Chondrocyte (in vitro differentiated cells): Measurements from ENCODE around the gene PCNX3. TPM values are rescaled to one million over a fixed set of nuclear protein-coding genes. Genes with fewer than 3 reads are reported as not detected.

Experiments
- DNase-seq: peaks from one replicate; pipeline ENCODE4 v3.0.0; 2021; ENCODE audit warnings: mixed read lengths, low spot score
- H3K27ac Mint-ChIP-seq: one replicate; pipeline ENCODE4 v1.8.0; 2021; ENCODE audit warnings: mild to moderate bottlenecking, moderate library complexity, mixed read lengths; ENCODE audit not compliant: unreplicated experiment
- H3K27me3 Mint-ChIP-seq: 2 replicates; pipeline ENCODE4 v1.8.0; 2021; ENCODE audit warnings: low read depth, mixed read lengths
- H3K36me3 Mint-ChIP-seq: 2 replicates; pipeline ENCODE4 v1.8.0; 2021; ENCODE audit warnings: low read depth, mixed read lengths
- H3K4me1 Mint-ChIP-seq: 2 replicates; pipeline ENCODE4 v1.8.0; 2021; ENCODE audit warnings: low read depth, mild to moderate bottlenecking, mixed read lengths
- H3K4me3 Mint-ChIP-seq: one replicate; pipeline ENCODE4 v1.8.0; 2021; ENCODE audit warnings: mild to moderate bottlenecking, moderate library complexity, mixed read lengths; ENCODE audit not compliant: unreplicated experiment
- H3K9me3 Mint-ChIP-seq: 2 replicates; pipeline ENCODE4 v1.8.0; 2021; ENCODE audit warnings: low read depth, mixed read lengths
- CTCF ChIP-seq: fragments of 200-600 bp; sonication (generic); IDR thresholded peaks from 2 replicates; pipeline ENCODE4 v1.5.0; 2021; ENCODE audit warnings: antibody characterized with exemption, mild to moderate bottlenecking, moderate library complexity
- total RNA-seq: library from RNA; stranded (reverse); gene quantifications from 3 replicates; pipeline ENCODE4 v1.2.1, GENCODE V29; 2021

PCNX3 gene
- total RNA-seq, 1 donor from 2014 or later: 36.3 TPM

- DNase-seq: no peak
- H3K9me3 Mint-ChIP-seq: no peaks in the 10 kb centered on the region
- peak overlapping the region; percentile 17 for H3K27ac Mint-ChIP-seq
- H3K4me3 Mint-ChIP-seq: peak overlapping the region; percentile 88
- TF ChIP-seq CTCF: peak; percentile 11
- H3K27me3 Mint-ChIP-seq: no peaks in the 10 kb centered on the region
- peaks cover 53% of the 10 kb centered on the region for H3K4me1 Mint-ChIP-seq
- H3K36me3 Mint-ChIP-seq: peaks cover 7% of the 10 kb centered on the region
Observed at GRCh38 chr11:65613091-65613928, 2.3 kb upstream of the PCNX3 start.

GRCh38 chr11:65615950-65616574, 486 bp downstream of the PCNX3 start:
- no peak for DNase-seq
- no peaks in the 10 kb centered on the region for H3K9me3 Mint-ChIP-seq
- no peaks in the 10 kb centered on the region for H3K27me3 Mint-ChIP-seq
- peak overlapping the region; percentile 96 for H3K27ac Mint-ChIP-seq
- H3K36me3 Mint-ChIP-seq: peaks cover 6% of the 10 kb centered on the region
- peak overlapping the region; percentile 91 for H3K4me3 Mint-ChIP-seq
- peaks cover 34% of the 10 kb centered on the region for H3K4me1 Mint-ChIP-seq
- no peak for TF ChIP-seq CTCF

- DNase-seq: no peak
- peaks cover 6% of the 10 kb centered on the region for H3K36me3 Mint-ChIP-seq
- peaks cover 28% of the 10 kb centered on the region for H3K4me1 Mint-ChIP-seq
- H3K27ac Mint-ChIP-seq: peak overlapping the region; percentile 94
- no peak for TF ChIP-seq CTCF
- peak overlapping the region; percentile 91 for H3K4me3 Mint-ChIP-seq
- H3K27me3 Mint-ChIP-seq: no peaks in the 10 kb centered on the region
- no peaks in the 10 kb centered on the region for H3K9me3 Mint-ChIP-seq
Observed at GRCh38 chr11:65616575-65617001, 1.0 kb downstream of the PCNX3 start.

- peak overlapping the region; percentile 94 for H3K27ac Mint-ChIP-seq
- H3K4me1 Mint-ChIP-seq: peaks cover 21% of the 10 kb centered on the region
- DNase-seq: no peak
- no peak for TF ChIP-seq CTCF
- H3K9me3 Mint-ChIP-seq: no peaks in the 10 kb centered on the region
- peak overlapping the region; percentile 91 for H3K4me3 Mint-ChIP-seq
- H3K36me3 Mint-ChIP-seq: peaks cover 8% of the 10 kb centered on the region
- H3K27me3 Mint-ChIP-seq: no peaks in the 10 kb centered on the region
Observed at GRCh38 chr11:65617136-65617850, 1.7 kb downstream of the PCNX3 start.
